ENCODE data around the gene KCNV2. TPM values are rescaled to one million over a fixed set of nuclear protein-coding genes. Genes with fewer than 3 reads are reported as not detected.
A peak's percentile ranks its signal among the peaks of the same experiment; 100 is the strongest.

KCNV2 gene
- total RNA-seq, 1 donor from 2014 or later: not detected

DNA sequence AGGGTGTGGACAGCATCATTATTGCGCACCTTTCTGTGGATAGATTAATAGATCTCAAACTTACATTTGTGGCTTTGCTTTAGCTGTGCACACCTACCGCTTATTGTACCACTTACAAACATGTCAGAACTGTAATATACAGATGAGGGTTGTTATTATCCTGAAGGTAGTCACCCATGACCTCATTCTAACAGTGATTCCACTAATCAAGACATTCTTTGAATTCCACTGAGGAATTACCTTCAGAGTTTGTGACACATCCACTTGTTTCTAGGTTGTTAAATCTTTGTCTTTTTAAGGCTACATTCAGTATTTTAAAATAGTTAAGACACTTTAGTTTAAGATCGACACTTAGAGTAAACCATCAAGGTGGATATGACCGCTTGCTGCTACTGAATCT is 7.8 kb downstream of the KCNV2 start:
- Mint-ChIP-seq H3K4me3 (ENCODE audit: low read depth) (no peak overlapping the region), H3K27ac (no peak overlapping the region), H3K27me3 (peaks cover 15% of the 10 kb centered on the region), H3K4me1 (ENCODE audit: low read depth) (peaks cover 5% of the 10 kb centered on the region), H3K36me3 (ENCODE audit: insufficient read depth) (no peaks in the 10 kb centered on the region), H3K9me3 (ENCODE audit: low read depth) (no peaks in the 10 kb centered on the region)
- TF ChIP-seq, protein P1, sequence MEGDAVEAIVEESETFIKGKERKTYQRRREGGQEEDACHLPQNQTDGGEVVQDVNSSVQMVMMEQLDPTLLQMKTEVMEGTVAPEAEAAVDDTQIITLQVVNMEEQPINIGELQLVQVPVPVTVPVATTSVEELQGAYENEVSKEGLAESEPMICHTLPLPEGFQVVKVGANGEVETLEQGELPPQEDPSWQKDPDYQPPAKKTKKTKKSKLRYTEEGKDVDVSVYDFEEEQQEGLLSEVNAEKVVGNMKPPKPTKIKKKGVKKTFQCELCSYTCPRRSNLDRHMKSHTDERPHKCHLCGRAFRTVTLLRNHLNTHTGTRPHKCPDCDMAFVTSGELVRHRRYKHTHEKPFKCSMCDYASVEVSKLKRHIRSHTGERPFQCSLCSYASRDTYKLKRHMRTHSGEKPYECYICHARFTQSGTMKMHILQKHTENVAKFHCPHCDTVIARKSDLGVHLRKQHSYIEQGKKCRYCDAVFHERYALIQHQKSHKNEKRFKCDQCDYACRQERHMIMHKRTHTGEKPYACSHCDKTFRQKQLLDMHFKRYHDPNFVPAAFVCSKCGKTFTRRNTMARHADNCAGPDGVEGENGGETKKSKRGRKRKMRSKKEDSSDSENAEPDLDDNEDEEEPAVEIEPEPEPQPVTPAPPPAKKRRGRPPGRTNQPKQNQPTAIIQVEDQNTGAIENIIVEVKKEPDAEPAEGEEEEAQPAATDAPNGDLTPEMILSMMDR (IDR thresholded peaks at IDR 0.05; ENCODE audit: unreplicated experiment): no peak
- no peak for DNase-seq (ENCODE audit: low spot score, unreplicated experiment)

DNA sequence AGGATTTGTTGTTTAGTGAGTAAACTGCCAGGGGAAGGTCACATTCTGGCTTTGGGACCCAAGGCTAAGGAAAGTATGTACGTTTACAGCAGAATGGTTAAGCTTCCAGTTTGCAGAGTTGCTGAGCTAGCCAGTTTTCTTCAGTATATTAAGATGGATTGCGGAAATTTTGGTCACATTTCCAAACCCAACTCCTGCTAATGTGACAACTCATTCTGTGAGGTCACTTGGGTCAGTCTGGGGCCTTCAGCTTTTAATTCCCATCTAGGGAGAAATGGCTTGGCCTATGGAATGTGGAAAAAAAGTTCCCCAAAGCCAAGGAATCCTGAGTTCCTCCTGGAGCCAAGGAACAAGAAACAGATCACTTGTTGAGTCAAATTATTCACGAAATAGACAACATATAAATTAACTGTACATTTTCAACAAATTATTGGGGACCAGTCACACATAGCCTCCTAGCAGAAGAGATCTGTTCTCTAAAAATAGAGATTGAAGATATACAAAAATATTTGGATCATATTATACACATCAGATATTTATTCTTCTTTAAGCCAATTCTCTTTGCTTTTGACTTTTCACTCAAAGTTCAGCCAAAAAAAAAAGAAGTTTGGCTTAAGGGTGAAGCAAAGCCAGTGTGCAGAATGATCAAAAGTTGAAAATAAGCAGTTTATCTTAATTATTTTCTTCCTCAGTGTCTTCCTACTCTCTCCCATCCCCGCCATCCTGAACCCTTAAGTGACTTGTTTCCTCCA is 8.8 kb downstream of the KCNV2 start:
- Mint-ChIP-seq H3K27ac (peak overlapping the region; percentile 25), H3K27me3 (peaks cover 18% of the 10 kb centered on the region), H3K36me3 (ENCODE audit: insufficient read depth) (no peaks in the 10 kb centered on the region), H3K9me3 (ENCODE audit: low read depth) (no peaks in the 10 kb centered on the region), H3K4me3 (ENCODE audit: low read depth) (no peak overlapping the region), H3K4me1 (ENCODE audit: low read depth) (peaks cover under 1% of the 10 kb centered on the region)
- DNase-seq (ENCODE audit: low spot score, unreplicated experiment): no peak
- TF ChIP-seq, protein P1 (IDR thresholded peaks at IDR 0.05; ENCODE audit: unreplicated experiment): no peak

DNA sequence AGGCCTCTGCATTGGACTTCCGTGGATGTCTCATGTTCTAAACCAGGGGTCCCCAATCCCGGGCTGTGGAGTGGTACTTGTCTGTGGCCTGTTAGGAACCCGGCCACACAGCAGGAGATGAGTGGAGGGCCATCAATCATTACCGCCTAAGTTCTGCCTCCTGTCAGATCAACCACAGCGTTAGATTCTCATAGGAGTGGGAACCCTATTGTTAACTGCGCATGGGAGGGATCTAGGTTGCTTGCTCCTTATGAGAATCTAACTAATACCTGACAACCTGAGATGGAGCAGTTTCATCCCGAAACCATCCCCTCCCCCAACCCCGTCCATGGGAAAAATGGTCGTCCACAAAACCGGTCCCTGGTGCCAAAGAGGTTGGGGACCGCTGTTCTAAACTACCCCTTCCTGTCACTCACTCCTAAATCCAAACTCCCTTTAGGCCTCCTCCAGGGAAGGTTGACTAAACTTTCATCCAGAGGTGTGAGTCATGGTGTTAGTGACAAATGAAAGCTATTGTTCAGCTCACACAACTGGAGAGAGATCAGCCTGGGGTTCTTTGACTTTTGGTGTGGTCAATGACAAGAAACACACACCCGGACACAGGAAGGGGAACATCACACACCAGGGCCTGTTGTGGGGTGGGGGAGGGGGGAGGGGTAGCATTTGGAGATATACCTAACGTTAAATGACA is 9.5 kb downstream of the KCNV2 start:
- no peak for DNase-seq (ENCODE audit: low spot score, unreplicated experiment)
- Mint-ChIP-seq H3K27ac (peak overlapping the region; percentile 25), H3K36me3 (ENCODE audit: insufficient read depth) (no peaks in the 10 kb centered on the region), H3K27me3 (peaks cover 18% of the 10 kb centered on the region), H3K4me3 (ENCODE audit: low read depth) (no peak overlapping the region), H3K4me1 (ENCODE audit: low read depth) (no peaks in the 10 kb centered on the region), H3K9me3 (ENCODE audit: low read depth) (no peaks in the 10 kb centered on the region)
- TF ChIP-seq, protein P1 (IDR thresholded peaks at IDR 0.05; ENCODE audit: unreplicated experiment): no peak

DNA sequence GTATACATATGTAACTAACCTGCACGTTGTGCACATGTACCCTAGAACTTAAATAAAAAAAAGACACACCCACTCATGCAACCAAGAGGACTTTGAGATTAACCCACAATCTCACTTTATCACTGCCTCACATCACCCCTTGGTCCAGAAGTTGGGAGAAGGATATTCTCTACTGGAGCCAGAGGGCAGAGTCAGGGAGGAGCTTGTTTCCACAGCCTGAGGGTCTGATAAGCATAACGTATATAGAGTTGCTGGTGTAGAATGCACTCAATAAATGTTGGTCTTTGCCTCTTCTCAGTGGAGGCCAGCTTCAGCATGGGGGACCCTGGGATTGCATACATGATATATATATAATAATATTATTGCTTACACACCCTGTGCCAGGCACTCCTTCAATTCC is 10.1 kb downstream of the KCNV2 start:
- DNase-seq (ENCODE audit: low spot score, unreplicated experiment): no peak
- TF ChIP-seq, protein P1 (IDR thresholded peaks at IDR 0.05; ENCODE audit: unreplicated experiment): no peak
- peaks cover 20% of the 10 kb centered on the region for H3K27me3 Mint-ChIP-seq
- H3K4me3 Mint-ChIP-seq (ENCODE audit: low read depth): no peak overlapping the region
- no peaks in the 10 kb centered on the region for H3K9me3 Mint-ChIP-seq (ENCODE audit: low read depth)
- H3K27ac Mint-ChIP-seq: no peak overlapping the region
- H3K4me1 Mint-ChIP-seq (ENCODE audit: low read depth): no peaks in the 10 kb centered on the region
- H3K36me3 Mint-ChIP-seq (ENCODE audit: insufficient read depth): no peaks in the 10 kb centered on the region

DNA sequence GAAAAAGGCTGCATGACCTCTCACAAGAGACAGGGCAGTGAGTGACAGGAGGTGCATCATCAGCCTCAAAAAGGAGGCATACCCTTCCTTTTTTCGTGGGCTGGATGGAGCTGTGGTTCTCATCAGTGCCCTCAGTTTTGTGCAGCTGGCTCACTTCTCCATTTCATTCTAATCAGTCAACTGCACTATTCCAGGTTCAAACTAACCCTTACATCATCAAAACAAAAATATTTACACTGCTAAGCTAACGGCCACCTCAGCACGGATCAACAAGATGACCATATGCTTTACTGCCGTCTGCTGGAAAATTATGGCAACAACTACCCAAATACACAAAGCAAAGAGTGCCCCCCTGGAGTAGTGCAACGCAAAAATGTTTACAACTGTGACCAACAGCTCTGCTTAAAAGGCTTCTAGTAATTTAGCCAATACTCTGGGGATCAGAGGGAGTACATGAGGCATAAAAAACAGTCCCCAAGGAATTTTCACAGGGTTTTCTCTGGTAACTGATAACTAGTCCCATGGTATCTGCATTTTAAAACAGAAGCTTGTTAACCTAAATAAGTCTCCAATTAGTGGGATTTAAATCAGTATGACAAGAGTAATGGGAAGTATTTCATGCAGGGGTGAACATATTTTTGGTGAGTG is 10.8 kb downstream of the KCNV2 start:
- DNase-seq (ENCODE audit: low spot score, unreplicated experiment): no peak

More for the DNA sequence above, 10.8 kb downstream of the KCNV2 start:
- Mint-ChIP-seq H3K4me1 (ENCODE audit: low read depth) (no peaks in the 10 kb centered on the region), H3K27me3 (peaks cover 25% of the 10 kb centered on the region), H3K9me3 (ENCODE audit: low read depth) (no peaks in the 10 kb centered on the region), H3K36me3 (ENCODE audit: insufficient read depth) (no peaks in the 10 kb centered on the region), H3K27ac (no peak overlapping the region), H3K4me3 (ENCODE audit: low read depth) (no peak overlapping the region)
- TF ChIP-seq, protein P1 (IDR thresholded peaks at IDR 0.05; ENCODE audit: unreplicated experiment): peak; percentile 65

Data from progenitor cell of endocrine pancreas (in vitro differentiated cells).